AG04449 (cell line): ENCODE results near the gene LMLN.
"Not testable (repeated sequence)": the region's sequence is repeated elsewhere in the genome, so short reads cannot be mapped to it uniquely, and the experiment has no call there.

Source experiments
- CTCF ChIA-PET: fragments of 350-600 bp; formaldehyde crosslinking; extraction: SDS; loops from one replicate; lab custom pipeline; 2021; ENCODE audit warnings: antibody characterized with exemption; lab: Yijun Ruan, JAX
- POLR2A ChIA-PET: fragments of 400-600, 350-600 bp; formaldehyde crosslinking; extraction: SDS; loops from one replicate; lab custom pipeline; 2020; ENCODE audit warnings: antibody characterized with exemption, inconsistent platforms; lab: Yijun Ruan, JAX
- DNase-seq: peaks from one replicate; pipeline ENCODE4 v3.0.0-alpha.2; 2010; ENCODE audit warnings: low read depth, low spot score
- H3K4me3 ChIP-seq: 2 replicates; pipeline ENCODE4 v1.5.1; 2011; ENCODE audit warnings: low read depth, mild to moderate bottlenecking, control low read depth, low read length
- TF ChIP-seq, protein P1 (sequence below): IDR thresholded peaks from one replicate; pipeline ENCODE4 v1.5.1; 2011; ENCODE audit warnings: mild to moderate bottlenecking, moderate library complexity, low read length, control low read depth, inconsistent platforms; ENCODE audit not compliant: insufficient read depth; ENCODE audit errors: missing control alignments

Gene LMLN, protein sequence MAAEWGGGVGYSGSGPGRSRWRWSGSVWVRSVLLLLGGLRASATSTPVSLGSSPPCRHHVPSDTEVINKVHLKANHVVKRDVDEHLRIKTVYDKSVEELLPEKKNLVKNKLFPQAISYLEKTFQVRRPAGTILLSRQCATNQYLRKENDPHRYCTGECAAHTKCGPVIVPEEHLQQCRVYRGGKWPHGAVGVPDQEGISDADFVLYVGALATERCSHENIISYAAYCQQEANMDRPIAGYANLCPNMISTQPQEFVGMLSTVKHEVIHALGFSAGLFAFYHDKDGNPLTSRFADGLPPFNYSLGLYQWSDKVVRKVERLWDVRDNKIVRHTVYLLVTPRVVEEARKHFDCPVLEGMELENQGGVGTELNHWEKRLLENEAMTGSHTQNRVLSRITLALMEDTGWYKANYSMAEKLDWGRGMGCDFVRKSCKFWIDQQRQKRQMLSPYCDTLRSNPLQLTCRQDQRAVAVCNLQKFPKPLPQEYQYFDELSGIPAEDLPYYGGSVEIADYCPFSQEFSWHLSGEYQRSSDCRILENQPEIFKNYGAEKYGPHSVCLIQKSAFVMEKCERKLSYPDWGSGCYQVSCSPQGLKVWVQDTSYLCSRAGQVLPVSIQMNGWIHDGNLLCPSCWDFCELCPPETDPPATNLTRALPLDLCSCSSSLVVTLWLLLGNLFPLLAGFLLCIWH

GRCh38 chr3:197959891-197960693, at the start of gene LMLN:
TSS of gene LMLN (plus strand) at chr3:197960217. CDS start at chr3:197960246, 29 bp downstream.
- ChIA-PET POLR2A (no interaction called here), CTCF (interaction anchor here (1.6 to 2.3 kb wide), 2 partner anchors 17 to 112 kb away, joined by 5 to 11 read pairs; no protein-coding TSS in a partner anchor)
- peak within 1 kb of the TSS; percentile 95 for H3K4me3 ChIP-seq
- TF ChIP-seq, protein P1, sequence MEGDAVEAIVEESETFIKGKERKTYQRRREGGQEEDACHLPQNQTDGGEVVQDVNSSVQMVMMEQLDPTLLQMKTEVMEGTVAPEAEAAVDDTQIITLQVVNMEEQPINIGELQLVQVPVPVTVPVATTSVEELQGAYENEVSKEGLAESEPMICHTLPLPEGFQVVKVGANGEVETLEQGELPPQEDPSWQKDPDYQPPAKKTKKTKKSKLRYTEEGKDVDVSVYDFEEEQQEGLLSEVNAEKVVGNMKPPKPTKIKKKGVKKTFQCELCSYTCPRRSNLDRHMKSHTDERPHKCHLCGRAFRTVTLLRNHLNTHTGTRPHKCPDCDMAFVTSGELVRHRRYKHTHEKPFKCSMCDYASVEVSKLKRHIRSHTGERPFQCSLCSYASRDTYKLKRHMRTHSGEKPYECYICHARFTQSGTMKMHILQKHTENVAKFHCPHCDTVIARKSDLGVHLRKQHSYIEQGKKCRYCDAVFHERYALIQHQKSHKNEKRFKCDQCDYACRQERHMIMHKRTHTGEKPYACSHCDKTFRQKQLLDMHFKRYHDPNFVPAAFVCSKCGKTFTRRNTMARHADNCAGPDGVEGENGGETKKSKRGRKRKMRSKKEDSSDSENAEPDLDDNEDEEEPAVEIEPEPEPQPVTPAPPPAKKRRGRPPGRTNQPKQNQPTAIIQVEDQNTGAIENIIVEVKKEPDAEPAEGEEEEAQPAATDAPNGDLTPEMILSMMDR = no peak
- DNase-seq = peak; percentile 69

- ChIA-PET POLR2A (no interaction called here), CTCF (interaction anchor here (0.9 to 2.3 kb wide), 3 partner anchors 10 to 30 kb away, joined by 3 to 13 read pairs (median 3); no protein-coding TSS in a partner anchor)
- DNase-seq = no peak
- no peak overlapping the region for H3K4me3 ChIP-seq
- TF ChIP-seq, protein P1 = no peak
These were observed 47.1 kb upstream of the LMLN start for GRCh38 chr3:197912741-197913476.

- TF ChIP-seq, protein P1 = no peak
- H3K4me3 ChIP-seq = no peak overlapping the region
- no peak for DNase-seq
- ChIA-PET CTCF (interaction anchor here (1.2 to 2.3 kb wide), 4 partner anchors 24 to 32 kb away, joined by 3 to 13 read pairs (median 6); no protein-coding TSS in a partner anchor), POLR2A (no interaction called here)
These were observed 46.2 kb upstream of the LMLN start for GRCh38 chr3:197913641-197914380.

GRCh38 chr3:197921429-197922275, 38.4 kb upstream of the LMLN start:
- H3K4me3 ChIP-seq, DNase-seq, POLR2A ChIA-PET: not testable (repeated sequence)
- CTCF ChIA-PET = interaction anchor here (1.4 kb wide), 1 partner anchor 21 kb away, joined by 6 read pairs; no protein-coding TSS in a partner anchor

GRCh38 chr3:197926418-197926817, 33.6 kb upstream of the LMLN start:
- DNase-seq = no peak
- CTCF ChIA-PET = interaction anchor here (0.9 to 3.1 kb wide), 2 partner anchors 17 to 64 kb away, joined by 3 to 17 read pairs; no protein-coding TSS in a partner anchor
- POLR2A ChIA-PET = no interaction called here

GRCh38 chr3:197927578-197927977, 32.4 kb upstream of the LMLN start:
- CTCF ChIA-PET, DNase-seq: not testable (repeated sequence)
- POLR2A ChIA-PET = interaction anchor here (0.6 kb wide), 1 partner anchor 11 kb away, joined by 3 read pairs; no protein-coding TSS in a partner anchor

More at GRCh38 chr3:197926418-197926817, 33.6 kb upstream of the LMLN start:
- TF ChIP-seq, protein P1 = no peak
- H3K4me3 ChIP-seq = no peak overlapping the region

More at GRCh38 chr3:197927578-197927977, 32.4 kb upstream of the LMLN start:
- H3K4me3 ChIP-seq = not testable (repeated sequence)
